HepG2 (cell line): ENCODE measurements around the gene VPS54. TPM values are rescaled to one million over a fixed set of nuclear protein-coding genes. Genes with fewer than 3 reads are reported as not detected.

Experiments
- ATAC-seq: fragments of 200-7000 bp; cut with Tn5 transposase; 3 replicates; pipeline ENCODE4 v1.9.1; 2020; ENCODE audit warnings: mild to moderate bottlenecking, moderate library complexity
- BruUV-seq: library from RNA; stranded (reverse); fragments of 400-500 nt; replicated peaks from 2 replicates; lab custom pipeline; 2021; lab: Mats Ljungman, UMichigan
- CTCF ChIA-PET: fragments of 300-600 bp; formaldehyde crosslinking; extraction: SDS; loops from one replicate; lab custom pipeline; 2021; ENCODE audit warnings: low total read pairs, inconsistent platforms, low intra/inter-chr PET ratio; lab: Yijun Ruan, JAX
- POLR2A ChIA-PET: fragments of 350-600 bp; sonication (Branson Sonifier 250); formaldehyde crosslinking; loops from one replicate; lab custom pipeline; 2020; ENCODE audit warnings: antibody characterized with exemption, inconsistent platforms; lab: Yijun Ruan, JAX
- DNase-seq: peaks from one replicate; pipeline ENCODE4 v3.0.0-alpha.2; 2015; ENCODE audit warnings: low spot score
- FAIRE-seq: peaks from 3 replicates; lab custom pipeline; 2011; peaks lifted over from hg19 to GRCh38; lab: Jason Lieb, UNC
- H2AFZ ChIP-seq: one replicate; pipeline ENCODE4 v1.6.1; 2011; ENCODE audit warnings: low read length, inconsistent platforms
- H3K27ac ChIP-seq: fragments of 300-600 bp; 3 replicates; pipeline ENCODE4 v1.8.0; 2011; ENCODE audit warnings: mixed run types, mild to moderate bottlenecking, mixed read lengths, low read length, inconsistent platforms; ENCODE audit not compliant: insufficient read depth; ENCODE audit errors: extremely low read length
- H3K27me3 ChIP-seq, 2 experiments: fragments of 200-600 bp in 1 of 2; 2 replicates in 1 of 2; 3 replicates in 1 of 2; pipeline versions ENCODE4 v1.6.0 to v1.8.0; 2011; ENCODE audit warnings: low read length in 2 of 2, mild to moderate bottlenecking in 2 of 2, moderate library complexity in 2 of 2, inconsistent platforms in 1 of 2; ENCODE audit not compliant: insufficient read depth in 2 of 2, control insufficient read depth in 1 of 2
- H3K36me3 ChIP-seq, 2 experiments: fragments of 200-600 bp in 1 of 2; replicated peaks in 1 of 2; 2 replicates in 1 of 2; 3 replicates in 1 of 2; pipeline versions ENCODE4 v1.5.1 to v1.8.0; 2011; ENCODE audit warnings: low read length in 2 of 2, inconsistent platforms in 1 of 2; ENCODE audit not compliant: insufficient read depth in 2 of 2, control insufficient read depth in 1 of 2
- H3K4me1 ChIP-seq: 2 replicates; pipeline ENCODE4 v1.5.1; 2012; ENCODE audit warnings: low read length, inconsistent platforms; ENCODE audit not compliant: insufficient read depth
- H3K4me2 ChIP-seq: 2 replicates; pipeline ENCODE4 v1.6.0; 2011; ENCODE audit warnings: low read depth, low read length, inconsistent platforms
- H3K4me3 ChIP-seq, 3 experiments: fragments of 200-600 bp in 1 of 3; sonication (generic), shearing (Covaris generic) in 1 of 3; replicated peaks in 1 of 3; 2 replicates each; pipeline ENCODE4 v1.5.1; 2011 to 2016; ENCODE audit warnings: low read length in 3 of 3, inconsistent platforms in 2 of 3, low read depth in 2 of 3, mild to moderate bottlenecking in 2 of 3, control low read depth in 1 of 3, mixed read lengths in 1 of 3; ENCODE audit not compliant: insufficient read depth in 1 of 3
- H3K79me2 ChIP-seq: one replicate; pipeline ENCODE4 v1.6.1; 2011; ENCODE audit warnings: low read length, inconsistent platforms; ENCODE audit not compliant: insufficient read depth
- H3K9ac ChIP-seq: 2 replicates; pipeline ENCODE4 v1.6.0; 2011; ENCODE audit warnings: mild to moderate bottlenecking, low read depth, low read length, inconsistent platforms; ENCODE audit not compliant: insufficient read depth
- H3K9me3 ChIP-seq: 2 replicates; pipeline ENCODE4 v1.5.1; 2012; ENCODE audit warnings: mild to moderate bottlenecking, low read length
- H4K20me1 ChIP-seq: 2 replicates; pipeline ENCODE4 v1.6.0; 2011; ENCODE audit warnings: inconsistent platforms, mild to moderate bottlenecking, low read length, moderate library complexity; ENCODE audit not compliant: insufficient read depth
- BRF2 ChIP-seq: sonication (generic); formaldehyde crosslinking; IDR thresholded peaks from 2 replicates; pipeline ENCODE4 v1.8.1; 2022; ENCODE audit warnings: mild to moderate bottlenecking, missing genetic modification reagents
- PRDM10 ChIP-seq: sonication (generic); formaldehyde crosslinking; IDR thresholded peaks from 2 replicates; pipeline ENCODE4 v1.4.0; 2020; ENCODE audit warnings: low read depth, missing genetic modification reagents
- SRSF9 ChIP-seq: fragments of 200-400 bp; formaldehyde crosslinking; IDR thresholded peaks from 2 replicates; pipeline ENCODE4 v1.6.1; 2018; ENCODE audit warnings: borderline replicate concordance, mild to moderate bottlenecking, low read depth, low read length; ENCODE audit not compliant: insufficient read depth, poor library complexity, severe bottlenecking
- ZFP36 ChIP-seq: fragments of 150-350 bp; IDR thresholded peaks from 2 replicates; pipeline ENCODE4 v1.6.1; 2018; ENCODE audit warnings: borderline replicate concordance, low read length, low read depth; ENCODE audit not compliant: partially characterized antibody
- ZNF430 ChIP-seq: sonication (generic); formaldehyde crosslinking; IDR thresholded peaks from 2 replicates; pipeline ENCODE4 v1.9.0; 2021; ENCODE audit warnings: mild to moderate bottlenecking, missing genetic modification reagents
- ZNF484 ChIP-seq: sonication (generic); formaldehyde crosslinking; IDR thresholded peaks from 2 replicates; pipeline ENCODE4 v1.5.1; 2020; ENCODE audit warnings: mild to moderate bottlenecking, low read depth, missing genetic modification reagents, borderline replicate concordance
- ZNF747 ChIP-seq: sonication (generic); formaldehyde crosslinking; IDR thresholded peaks from 2 replicates; pipeline ENCODE4 v1.8.1; 2023; ENCODE audit warnings: missing genetic modification reagents, mild to moderate bottlenecking, borderline replicate concordance
- ZSCAN20 ChIP-seq: sonication (generic); formaldehyde crosslinking; IDR thresholded peaks from 2 replicates; pipeline ENCODE4 v1.4.0; 2020; ENCODE audit warnings: missing genetic modification reagents, mild to moderate bottlenecking, borderline replicate concordance
- WGBS: methylation state at CpG from one replicate; pipeline ENCODE4 v1.1.6; 2017; ENCODE audit warnings: low lambda C conversion rate; 5-methylcytosine and 5-hydroxymethylcytosine counted together
- in situ Hi-C: cut with HindIII; loops from 2 replicates; pipeline ENCODE4 v1.10.0; 2017; ENCODE audit warnings: low pct_unique_long_range_greater_than_20kb; ENCODE audit not compliant: extremely low pct_ligation_motif_present
- intact Hi-C: fragments of 100-400 bp; cut with micrococcal nuclease; formaldehyde crosslinking; loops from one replicate; pipeline ENCODE4 v1.10.0; 2022; ENCODE audit not compliant: unreplicated experiment
- polyA plus RNA-seq, 8 experiments: library from polyadenylated mRNA; depleted of rRNA in 3 of 8; stranded (reverse) in 7 of 8; unstranded in 1 of 8; fragments of >200 nt; fragmentation: Illumina TruSeq in 4 of 8; extraction: Trizol in 4 of 8; gene quantifications; 2 replicates each; pipeline versions ENCODE4 v1.2.1 to v1.2.3, GENCODE V29; 2011 to 2016; ENCODE audit warnings: low read depth in 4 of 8, missing spikeins in 1 of 8, mixed read lengths in 1 of 8; ENCODE audit not compliant: insufficient read depth in 1 of 8
- total RNA-seq, 5 experiments: library from RNA; depleted of rRNA; stranded (reverse); fragments of >200 nt; fragmentation: Illumina TruSeq; extraction: Trizol; gene quantifications; 2 replicates each; pipeline ENCODE4 v1.2.3, GENCODE V29; 2016; ENCODE audit warnings: low read depth in 1 of 5
- TF ChIP-seq, protein P1 (sequence below): sonication (generic); formaldehyde crosslinking; IDR thresholded peaks from 2 replicates; pipeline ENCODE4 v1.4.0; 2020; ENCODE audit warnings: missing genetic modification reagents
- TF ChIP-seq, protein P2 (sequence below): IDR thresholded peaks from 2 replicates; pipeline ENCODE4 v1.6.1; 2016
- TF ChIP-seq, protein P3 (sequence below): sonication (generic); formaldehyde crosslinking; IDR thresholded peaks from 2 replicates; pipeline ENCODE4 v1.5.0; 2020; ENCODE audit warnings: mild to moderate bottlenecking, missing genetic modification reagents

VPS54 gene
- total and polyA plus RNA-seq, 2 of the 13 experiments (the other 11 are each of a cell fraction or from before 2014, with no cell fraction given), result 64.7 to 77.5 TPM

DNA sequence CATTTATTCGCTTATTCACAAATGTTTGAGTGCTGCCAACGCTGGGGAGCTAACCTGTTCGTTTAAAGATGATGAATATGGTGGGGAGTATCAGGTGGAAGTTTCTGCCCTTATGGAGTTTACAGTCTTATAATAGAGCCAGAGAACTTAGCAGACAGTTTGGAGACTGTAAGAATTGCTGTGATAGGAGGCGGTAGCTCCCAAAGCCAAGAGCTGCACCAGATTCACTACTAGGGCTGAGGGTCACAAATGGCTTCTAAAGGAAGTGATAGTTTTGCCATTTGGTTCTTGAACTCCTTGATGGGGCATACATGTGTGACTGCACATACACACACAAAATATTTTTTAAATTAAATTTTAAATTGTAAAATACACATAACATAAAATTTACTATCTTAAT lies 148.5 kb downstream of the VPS54 start:
- peak overlapping the region; percentile 39 for H3K4me2 ChIP-seq
- H3K4me1 ChIP-seq, result peaks cover 32% of the 10 kb centered on the region
- DNase-seq (no peak), FAIRE-seq (no peak), ATAC-seq (no peak)
- no peak overlapping the region for H3K27ac ChIP-seq
- no TSS peak for BruUV-seq
- intact Hi-C loops (no loop called here), in situ Hi-C loops (loop anchor here (10.0 kb wide), 1 partner anchor 276 kb away; no protein-coding TSS in a partner anchor)
- peaks cover 14% of the 10 kb centered on the region for H4K20me1 ChIP-seq
- peaks cover 23% of the 10 kb centered on the region for H3K79me2 ChIP-seq
- peaks cover 8 to 58% of the 10 kb centered on the region in 2 experiments for H3K36me3 ChIP-seq
- H2AFZ ChIP-seq, result no peak overlapping the region
- ChIA-PET POLR2A (interaction anchor here (0.8 to 1.5 kb wide), 3 partner anchors 28 to 132 kb away, joined by 3 to 5 read pairs (median 3); partner anchors contain the start of gene UGP2), CTCF (no interaction called here)
- no peak overlapping the region for H3K9ac ChIP-seq
- 94% methylated on average over 4 of the region's 4 CpGs for WGBS
- no peaks in the 10 kb centered on the region for H3K27me3 ChIP-seq
- H3K9me3 ChIP-seq, result no peaks in the 10 kb centered on the region
- H3K4me3 ChIP-seq, result no peak overlapping the region
- TF ChIP-seq ZFP36 (no peak), SRSF9 (no peak), ZSCAN20 (CRISPR knock-in tag) (no peak), ZNF484 (CRISPR knock-in tag) (no peak), ZNF747 (no peak), BRF2 (CRISPR knock-in tag) (no peak), PRDM10 (no peak), ZNF430 (CRISPR knock-in tag) (no peak)
- TF ChIP-seq, protein P1, sequence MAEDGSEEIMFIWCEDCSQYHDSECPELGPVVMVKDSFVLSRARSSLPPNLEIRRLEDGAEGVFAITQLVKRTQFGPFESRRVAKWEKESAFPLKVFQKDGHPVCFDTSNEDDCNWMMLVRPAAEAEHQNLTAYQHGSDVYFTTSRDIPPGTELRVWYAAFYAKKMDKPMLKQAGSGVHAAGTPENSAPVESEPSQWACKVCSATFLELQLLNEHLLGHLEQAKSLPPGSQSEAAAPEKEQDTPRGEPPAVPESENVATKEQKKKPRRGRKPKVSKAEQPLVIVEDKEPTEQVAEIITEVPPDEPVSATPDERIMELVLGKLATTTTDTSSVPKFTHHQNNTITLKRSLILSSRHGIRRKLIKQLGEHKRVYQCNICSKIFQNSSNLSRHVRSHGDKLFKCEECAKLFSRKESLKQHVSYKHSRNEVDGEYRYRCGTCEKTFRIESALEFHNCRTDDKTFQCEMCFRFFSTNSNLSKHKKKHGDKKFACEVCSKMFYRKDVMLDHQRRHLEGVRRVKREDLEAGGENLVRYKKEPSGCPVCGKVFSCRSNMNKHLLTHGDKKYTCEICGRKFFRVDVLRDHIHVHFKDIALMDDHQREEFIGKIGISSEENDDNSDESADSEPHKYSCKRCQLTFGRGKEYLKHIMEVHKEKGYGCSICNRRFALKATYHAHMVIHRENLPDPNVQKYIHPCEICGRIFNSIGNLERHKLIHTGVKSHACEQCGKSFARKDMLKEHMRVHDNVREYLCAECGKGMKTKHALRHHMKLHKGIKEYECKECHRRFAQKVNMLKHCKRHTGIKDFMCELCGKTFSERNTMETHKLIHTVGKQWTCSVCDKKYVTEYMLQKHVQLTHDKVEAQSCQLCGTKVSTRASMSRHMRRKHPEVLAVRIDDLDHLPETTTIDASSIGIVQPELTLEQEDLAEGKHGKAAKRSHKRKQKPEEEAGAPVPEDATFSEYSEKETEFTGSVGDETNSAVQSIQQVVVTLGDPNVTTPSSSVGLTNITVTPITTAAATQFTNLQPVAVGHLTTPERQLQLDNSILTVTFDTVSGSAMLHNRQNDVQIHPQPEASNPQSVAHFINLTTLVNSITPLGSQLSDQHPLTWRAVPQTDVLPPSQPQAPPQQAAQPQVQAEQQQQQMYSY, result no peak
- TF ChIP-seq, protein P2, sequence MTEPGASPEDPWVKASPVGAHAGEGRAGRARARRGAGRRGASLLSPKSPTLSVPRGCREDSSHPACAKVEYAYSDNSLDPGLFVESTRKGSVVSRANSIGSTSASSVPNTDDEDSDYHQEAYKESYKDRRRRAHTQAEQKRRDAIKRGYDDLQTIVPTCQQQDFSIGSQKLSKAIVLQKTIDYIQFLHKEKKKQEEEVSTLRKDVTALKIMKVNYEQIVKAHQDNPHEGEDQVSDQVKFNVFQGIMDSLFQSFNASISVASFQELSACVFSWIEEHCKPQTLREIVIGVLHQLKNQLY (CRISPR knock-in tag), result no peak
- TF ChIP-seq, protein P3, sequence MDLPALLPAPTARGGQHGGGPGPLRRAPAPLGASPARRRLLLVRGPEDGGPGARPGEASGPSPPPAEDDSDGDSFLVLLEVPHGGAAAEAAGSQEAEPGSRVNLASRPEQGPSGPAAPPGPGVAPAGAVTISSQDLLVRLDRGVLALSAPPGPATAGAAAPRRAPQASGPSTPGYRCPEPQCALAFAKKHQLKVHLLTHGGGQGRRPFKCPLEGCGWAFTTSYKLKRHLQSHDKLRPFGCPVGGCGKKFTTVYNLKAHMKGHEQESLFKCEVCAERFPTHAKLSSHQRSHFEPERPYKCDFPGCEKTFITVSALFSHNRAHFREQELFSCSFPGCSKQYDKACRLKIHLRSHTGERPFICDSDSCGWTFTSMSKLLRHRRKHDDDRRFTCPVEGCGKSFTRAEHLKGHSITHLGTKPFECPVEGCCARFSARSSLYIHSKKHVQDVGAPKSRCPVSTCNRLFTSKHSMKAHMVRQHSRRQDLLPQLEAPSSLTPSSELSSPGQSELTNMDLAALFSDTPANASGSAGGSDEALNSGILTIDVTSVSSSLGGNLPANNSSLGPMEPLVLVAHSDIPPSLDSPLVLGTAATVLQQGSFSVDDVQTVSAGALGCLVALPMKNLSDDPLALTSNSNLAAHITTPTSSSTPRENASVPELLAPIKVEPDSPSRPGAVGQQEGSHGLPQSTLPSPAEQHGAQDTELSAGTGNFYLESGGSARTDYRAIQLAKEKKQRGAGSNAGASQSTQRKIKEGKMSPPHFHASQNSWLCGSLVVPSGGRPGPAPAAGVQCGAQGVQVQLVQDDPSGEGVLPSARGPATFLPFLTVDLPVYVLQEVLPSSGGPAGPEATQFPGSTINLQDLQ (CRISPR knock-in tag), result no peak
